Measurements from ENCODE around the gene MTM1.

Gene MTM1

DNA sequence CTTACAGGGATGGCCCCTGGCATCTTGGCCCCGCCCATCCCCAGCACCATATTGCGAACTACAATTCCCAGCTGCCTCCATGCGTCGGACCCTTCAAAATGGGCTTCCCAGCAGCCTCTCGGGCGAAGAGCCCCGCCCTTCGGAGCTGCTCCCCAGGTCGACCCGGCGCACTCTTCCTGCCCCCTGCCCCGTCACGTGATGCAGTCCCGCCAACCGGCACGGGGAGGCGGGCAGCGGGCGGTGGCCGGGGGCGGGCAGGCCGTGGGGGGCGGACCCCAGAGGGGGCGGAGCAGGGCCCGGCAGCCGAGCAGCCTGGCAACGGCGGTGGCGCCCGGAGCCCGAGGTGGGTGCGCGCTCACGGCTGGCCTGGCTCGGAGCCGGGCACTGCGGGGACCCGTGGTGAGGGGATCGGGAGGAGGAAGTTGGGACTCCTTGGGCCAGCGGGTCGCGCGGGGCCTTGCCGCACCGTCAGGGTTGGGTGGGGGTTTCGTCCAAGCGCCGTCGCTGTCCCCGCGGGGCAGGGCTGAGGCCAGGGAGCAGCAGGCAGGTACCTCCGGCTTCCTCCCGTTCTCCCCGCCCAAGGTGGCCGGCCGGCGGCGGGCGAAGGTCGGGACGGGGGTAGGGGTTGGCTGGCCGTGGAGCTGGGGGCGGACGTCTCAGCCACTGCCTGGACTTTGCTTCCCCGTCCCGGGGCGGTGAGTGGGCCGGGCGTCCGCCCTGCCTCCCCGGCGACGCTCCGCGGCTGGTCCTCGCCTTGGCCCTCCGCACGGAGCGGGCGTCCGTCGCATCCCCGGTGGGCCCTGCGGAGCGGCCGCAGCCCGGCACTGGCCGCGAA, at the start of gene MTM1:
TSS of gene MTM1 (plus strand) at position 302 of the 835 bp plus-strand sequence. CDS start 23,994 bp downstream, outside the sequence.
- peak; percentile 95 for DNase-seq (ENCODE audit: low spot score)

GRCh38 chrX:150522494-150522893, 45.9 kb upstream of the MTM1 start:
- DNase-seq (ENCODE audit: low spot score): no peak

GRCh38 chrX:150525061-150525919, 43.1 kb upstream of the MTM1 start:
- DNase-seq (ENCODE audit: low spot score): no peak

GRCh38 chrX:150526692-150527091, 41.7 kb upstream of the MTM1 start:
- DNase-seq (ENCODE audit: low spot score): no peak

- DNase-seq (ENCODE audit: low spot score): no peak
These were observed 41.3 kb upstream of the MTM1 start for GRCh38 chrX:150527108-150527507.

DNA sequence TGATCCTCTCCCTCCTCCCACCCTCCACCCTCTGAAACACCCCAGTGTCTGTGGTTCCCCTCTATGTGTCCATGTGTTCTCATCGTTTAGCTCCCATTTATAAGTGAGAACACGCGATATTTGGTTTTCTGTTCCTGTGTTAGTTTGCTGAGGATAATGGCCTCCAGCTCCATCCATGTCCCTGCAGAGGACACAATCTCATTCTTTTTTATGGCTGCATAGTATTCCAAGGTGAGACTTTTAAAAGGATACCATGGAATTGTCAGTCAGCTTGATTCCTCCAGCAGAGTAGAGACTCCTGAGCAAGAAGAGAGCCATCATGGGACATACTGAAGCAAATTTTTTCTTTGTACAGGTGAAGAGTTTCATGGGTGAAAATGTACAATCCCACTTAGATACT, 38.8 kb upstream of the MTM1 start:
- DNase-seq (ENCODE audit: low spot score): no peak

- DNase-seq (ENCODE audit: low spot score): no peak
These were observed 37.6 kb upstream of the MTM1 start for GRCh38 chrX:150530821-150531220.

- DNase-seq (ENCODE audit: low spot score): no peak
These were observed 37.0 kb upstream of the MTM1 start for GRCh38 chrX:150531467-150531866.

DNA sequence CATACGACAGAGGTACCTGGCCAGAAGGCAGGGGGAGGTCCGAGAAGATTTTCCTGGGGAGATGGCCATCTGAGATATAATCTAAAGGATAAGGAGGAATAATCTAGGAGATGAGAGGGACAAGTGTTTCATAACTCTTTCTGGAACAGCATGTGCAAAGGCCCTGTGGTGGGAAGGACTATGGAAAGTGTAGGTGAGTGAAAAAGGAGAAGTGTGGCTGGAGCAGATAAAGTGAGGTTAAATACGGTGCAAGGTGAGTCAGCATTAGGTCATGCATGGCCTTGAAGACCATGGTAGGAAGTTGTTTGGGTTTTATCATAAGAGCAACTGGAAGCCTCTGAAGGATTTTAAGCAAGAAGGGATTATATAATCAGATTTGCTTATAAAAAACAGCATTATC, 34.6 kb upstream of the MTM1 start:
- DNase-seq (ENCODE audit: low spot score): no peak

GRCh38 chrX:150536455-150537116, 31.8 kb upstream of the MTM1 start:
- no peak for DNase-seq (ENCODE audit: low spot score)

DNA sequence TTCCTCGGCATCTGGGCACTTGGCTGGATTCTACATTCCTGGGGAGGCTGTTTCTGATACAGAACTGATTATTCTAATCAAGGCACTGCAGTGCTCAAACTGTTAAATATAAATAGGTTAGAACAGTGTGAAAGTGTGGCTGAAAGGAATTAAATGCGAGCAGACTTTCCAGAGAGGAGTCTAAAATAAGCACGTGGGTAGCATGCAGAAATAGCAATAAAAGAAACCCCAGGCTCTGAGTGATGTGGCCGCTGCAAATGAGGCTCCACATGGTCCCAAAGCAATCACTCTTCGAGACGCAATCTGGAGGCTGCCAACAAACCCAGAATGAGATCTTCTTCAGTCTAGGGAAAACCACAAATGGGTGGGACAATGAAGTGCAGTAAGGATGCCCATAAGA, 30.6 kb upstream of the MTM1 start:
- DNase-seq (ENCODE audit: low spot score): no peak

- DNase-seq (ENCODE audit: low spot score): no peak
These were observed 27.5 kb upstream of the MTM1 start for GRCh38 chrX:150540965-150541364.

DNA sequence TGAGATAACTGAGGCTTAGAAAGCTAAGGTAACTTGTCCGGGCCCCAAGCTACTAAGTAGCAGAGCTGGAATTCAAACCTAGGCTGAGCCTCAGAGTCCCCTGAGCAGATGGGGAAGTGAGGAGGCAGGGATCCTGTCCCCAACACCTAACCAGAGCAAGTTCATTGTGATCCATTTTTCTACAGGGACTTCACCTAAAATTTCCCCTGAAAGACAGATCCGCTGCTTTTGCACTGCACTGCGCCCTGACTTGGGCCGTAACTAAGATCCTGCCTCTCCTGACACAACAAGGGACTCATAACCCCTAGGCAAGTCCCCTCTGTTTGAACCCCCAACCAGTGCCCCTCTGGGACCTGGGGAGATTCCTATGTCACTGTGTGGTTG, 25.6 kb upstream of the MTM1 start:
- no peak for DNase-seq (ENCODE audit: low spot score)

- no peak for DNase-seq (ENCODE audit: low spot score)
These were observed 24.9 kb upstream of the MTM1 start for GRCh38 chrX:150543230-150544155.

GRCh38 chrX:150544222-150544787, 24.1 kb upstream of the MTM1 start:
- DNase-seq (ENCODE audit: low spot score): no peak

- DNase-seq (ENCODE audit: low spot score): no peak
These were observed 23.3 kb upstream of the MTM1 start for GRCh38 chrX:150544835-150545770.

DNA sequence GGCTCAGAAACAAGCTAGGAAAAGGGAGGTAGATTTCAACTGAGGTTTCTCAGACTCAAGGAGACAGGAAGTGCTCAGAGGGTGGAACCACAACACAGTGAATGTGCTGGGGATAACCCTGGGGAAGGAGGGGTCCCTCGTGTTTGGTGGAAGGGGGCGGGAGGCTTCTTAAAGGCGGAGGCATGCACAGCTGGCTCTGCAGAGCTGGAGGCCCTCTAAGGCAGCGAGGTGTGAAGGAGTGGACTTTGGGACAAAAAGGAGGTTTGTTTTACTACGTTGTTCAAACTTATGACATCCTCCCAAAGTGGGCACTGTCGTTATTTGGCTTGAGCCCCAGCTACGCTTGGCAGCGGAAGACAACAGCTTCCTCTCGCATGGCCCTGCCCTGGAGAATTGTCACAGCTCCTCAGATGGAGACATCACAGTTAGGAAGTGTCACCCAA, 21.7 kb upstream of the MTM1 start:
- no peak for DNase-seq (ENCODE audit: low spot score)

- peak; percentile 60 for DNase-seq (ENCODE audit: low spot score)
These were observed 20.9 kb upstream of the MTM1 start for GRCh38 chrX:150547375-150548115.

DNA sequence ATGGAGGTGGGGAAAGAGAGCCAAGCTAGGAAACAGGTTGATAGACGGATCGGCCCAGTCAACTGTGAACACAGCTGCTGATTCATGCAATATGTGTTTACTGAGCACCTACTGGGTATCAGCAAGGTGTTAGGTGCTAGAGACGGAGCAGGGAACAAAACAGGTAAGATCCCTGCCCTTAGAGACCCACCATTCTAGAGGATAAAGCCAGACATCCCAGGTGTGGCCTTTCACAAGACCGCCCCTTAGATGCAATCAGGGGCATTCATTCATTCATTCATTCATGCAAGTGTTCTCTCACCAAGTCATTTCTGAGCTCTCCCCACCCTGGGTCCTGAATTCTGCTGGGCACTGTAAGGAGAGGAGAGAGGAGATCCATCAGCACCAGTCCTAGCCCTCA, 20.2 kb upstream of the MTM1 start:
- no peak for DNase-seq (ENCODE audit: low spot score)
